Measurements from ENCODE around the gene TJP1. TPM values are rescaled to one million over a fixed set of nuclear protein-coding genes. Genes with fewer than 3 reads are reported as not detected.
"Not testable (repeated sequence)": the region's sequence is repeated elsewhere in the genome, so short reads cannot be mapped to it uniquely, and the experiment has no call there.

Gene TJP1
- polyA plus RNA-seq, 5 donors = 76.5 to 119 (median 114) TPM

DNA sequence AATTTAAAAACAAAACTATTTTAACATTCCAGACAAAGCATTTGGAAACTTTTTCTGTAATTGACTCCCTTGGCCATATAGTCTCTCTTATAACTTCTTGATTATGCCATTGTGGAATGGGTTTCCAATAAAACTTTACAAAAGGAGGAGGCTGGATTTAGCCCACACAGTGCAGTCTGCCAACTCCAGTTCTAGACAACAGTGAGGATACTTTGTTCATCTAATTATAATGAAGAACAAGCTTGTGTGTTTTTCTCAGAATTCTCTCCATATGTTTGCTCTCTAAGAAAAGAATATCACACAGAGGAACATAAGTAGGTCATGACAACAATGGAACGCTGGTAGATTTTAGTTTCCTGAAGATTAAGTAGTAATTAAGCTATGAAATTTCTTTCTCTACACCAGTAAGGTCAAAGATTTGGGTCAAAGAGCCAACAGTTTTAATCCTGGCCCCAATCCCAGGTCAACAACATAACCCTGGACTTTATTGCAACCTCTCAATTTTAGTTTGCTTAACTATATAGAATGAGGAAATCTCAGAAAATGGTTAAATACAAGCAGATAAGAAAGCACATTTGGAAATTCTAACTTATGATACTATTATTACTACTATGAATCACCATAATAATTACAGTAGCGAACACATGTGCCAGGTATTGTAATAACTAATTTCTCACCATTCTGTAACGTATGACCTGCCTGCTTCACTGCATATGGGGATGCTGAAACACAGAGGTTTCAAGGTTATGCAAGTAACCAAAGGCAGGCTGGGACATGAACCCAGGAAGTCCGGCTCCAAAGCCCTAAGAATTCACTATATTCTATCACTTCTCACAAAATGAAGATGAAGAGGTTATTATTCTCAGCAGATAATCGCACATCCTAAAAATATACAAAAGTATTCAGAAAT, 65.7 kb downstream of the TJP1 start:
- DNase-seq = peak; percentile 16 to 24

DNA sequence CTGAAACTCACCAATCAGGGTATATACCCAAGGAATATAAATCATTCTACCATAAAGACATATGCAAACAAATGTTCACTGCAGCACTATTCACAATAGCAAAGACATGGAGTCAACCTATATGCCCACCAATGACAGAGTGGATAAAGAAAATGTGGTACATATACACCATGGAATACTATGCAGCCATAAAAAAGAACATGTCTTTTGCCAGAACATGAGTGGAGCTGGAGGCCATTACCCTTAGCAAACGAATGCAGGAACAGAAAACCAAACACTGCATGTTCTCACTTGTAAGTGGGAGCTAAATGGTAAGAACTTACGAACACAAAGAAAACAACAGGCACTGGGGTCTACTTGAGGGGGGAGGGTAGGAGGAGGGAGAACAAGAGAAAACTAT, 68.3 kb downstream of the TJP1 start:
- not testable (repeated sequence) for DNase-seq

DNA sequence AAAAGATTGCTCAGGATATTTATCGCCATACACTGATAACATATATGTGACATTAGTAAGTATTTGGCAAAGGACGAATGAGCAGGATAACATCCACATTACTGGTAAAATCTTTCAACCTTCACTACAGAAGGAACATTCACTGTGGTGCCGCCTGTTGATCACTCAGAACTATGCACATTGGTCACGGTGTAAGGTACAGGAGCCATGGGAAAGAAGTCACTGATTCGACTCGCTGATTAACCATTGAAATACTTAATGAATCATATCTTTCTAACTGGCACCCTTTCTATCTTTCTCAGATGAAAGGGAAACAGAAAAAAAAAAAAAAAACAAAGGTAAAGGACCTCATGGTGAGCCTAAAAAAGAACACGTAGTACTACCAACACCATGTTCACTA, 68.8 kb downstream of the TJP1 start:
- no peak for DNase-seq

DNA sequence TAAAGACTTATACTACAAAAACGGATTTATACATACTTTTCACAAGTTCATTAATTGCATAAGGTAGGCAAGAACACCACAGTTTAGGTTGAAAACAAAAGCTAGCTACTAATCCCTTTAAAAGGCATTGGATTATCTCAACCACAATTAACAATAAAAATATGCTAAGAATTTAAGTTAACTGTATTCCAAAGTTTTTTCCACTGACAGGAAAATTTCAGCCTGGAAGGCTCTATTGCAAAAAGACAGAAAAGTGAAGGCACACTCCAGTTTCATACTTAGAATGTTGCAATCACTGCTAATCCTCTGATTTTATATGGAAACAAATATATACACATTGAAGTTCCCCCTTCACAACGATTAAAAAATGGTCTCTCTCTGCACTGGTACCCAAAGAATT, 71.5 kb downstream of the TJP1 start:
- DNase-seq = no peak

DNA sequence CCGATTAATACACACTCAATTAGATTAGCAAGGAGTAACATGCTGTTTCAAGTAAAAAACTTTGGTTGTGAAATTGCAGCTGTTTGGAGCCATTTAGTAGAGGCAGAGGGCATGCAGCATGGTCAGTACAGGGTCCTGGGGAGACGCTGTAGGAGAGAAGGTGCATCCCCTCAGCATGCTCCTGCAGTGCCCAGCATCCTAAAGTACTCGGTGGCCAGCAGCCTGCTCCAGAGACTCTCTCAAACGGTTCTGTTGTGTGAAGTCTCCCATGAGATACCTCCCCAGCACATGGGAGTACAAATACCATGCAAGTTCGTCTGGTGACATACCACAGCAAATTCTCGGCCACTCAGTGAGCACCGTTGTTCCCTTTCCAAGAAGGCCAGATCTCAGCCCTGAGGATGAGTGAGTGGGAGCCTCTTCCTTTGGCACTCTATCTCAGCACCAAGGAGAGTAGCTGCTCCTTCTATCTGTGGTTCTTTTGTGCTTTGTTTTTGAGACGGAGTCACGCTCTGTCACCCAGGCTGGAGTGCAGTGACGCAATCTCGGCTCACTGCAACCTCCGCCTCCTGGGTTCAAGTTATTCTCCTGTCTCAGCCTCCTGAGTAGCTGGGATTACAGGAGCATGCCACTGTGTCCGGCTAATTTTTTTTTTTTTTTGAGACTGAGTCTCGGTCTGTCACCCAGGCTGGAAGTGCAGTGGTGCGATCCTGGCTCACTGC, 72.7 kb downstream of the TJP1 start:
- no peak for DNase-seq

DNA sequence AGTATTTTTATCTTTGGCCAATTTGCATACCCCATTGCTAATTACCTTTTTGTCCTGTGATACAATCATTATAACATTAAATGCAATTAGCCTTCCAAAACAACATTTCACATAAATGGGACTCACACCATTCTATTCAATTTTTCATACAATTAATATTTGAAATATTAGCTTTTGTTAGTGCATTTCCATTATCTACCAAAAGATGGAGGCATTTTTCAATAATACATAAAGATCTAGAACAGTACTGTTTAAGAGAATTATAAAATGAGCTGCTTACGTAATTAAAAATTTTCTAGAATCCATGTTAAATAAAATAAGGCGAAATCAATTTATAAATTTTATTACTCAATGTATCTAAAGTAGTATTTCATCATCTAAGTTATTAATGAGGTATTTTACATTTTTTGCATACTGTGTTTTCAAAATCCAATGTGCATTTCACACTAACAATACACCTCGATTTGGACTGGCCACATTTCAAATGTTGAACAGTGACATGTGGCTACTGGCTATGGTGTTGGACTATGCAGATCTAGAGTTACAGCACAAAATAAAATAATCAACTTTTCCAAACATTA, 74.3 kb downstream of the TJP1 start:
- DNase-seq = no peak

DNA sequence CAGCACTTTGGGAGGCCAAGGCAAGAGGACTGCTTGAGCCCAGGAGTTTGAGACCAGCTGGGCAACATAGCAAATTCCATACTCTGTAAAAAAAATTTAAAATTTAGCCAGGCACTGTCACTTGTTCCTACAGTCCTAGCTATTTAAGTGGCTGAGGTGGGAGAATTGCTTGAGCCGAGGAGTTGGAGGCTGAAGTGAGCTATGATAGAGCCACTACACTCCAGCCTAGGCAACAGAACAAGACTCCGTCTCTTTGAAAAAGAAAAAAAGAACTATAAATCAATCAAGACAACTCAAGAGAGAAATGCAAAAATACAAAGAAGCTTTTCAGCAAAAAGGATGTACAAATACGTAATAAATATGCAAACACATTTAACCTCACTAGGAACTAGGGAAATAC, 78.8 kb downstream of the TJP1 start:
- DNase-seq = no peak

DNA sequence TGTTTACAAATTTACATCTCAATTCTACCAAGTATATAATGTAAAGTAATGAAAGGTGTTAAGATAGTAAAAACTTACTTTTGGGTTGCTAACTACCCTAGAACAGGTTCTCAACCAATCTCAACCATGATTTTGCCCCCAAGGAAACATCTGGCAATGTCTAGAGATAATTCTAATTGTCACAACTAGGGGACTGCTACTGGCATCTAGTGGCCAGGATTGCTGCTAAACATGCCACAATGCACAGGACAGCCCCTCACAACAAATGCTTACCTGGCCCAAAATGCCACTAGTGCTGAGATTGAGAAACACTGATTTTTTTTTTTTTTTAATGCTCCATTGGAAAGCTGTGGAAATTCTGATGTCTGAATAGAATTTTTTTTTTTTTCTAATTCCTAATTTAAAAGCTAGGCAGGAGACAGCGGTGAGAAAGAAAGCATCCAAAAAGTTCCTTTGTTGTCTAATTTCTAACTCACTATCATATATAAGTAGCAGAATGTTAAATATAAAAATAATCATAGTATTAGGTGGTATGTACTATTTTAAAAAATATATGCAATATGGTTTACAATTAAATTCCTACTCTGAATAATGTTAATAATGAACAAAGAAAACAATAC, 81.5 kb downstream of the TJP1 start:
- no peak for DNase-seq

DNA sequence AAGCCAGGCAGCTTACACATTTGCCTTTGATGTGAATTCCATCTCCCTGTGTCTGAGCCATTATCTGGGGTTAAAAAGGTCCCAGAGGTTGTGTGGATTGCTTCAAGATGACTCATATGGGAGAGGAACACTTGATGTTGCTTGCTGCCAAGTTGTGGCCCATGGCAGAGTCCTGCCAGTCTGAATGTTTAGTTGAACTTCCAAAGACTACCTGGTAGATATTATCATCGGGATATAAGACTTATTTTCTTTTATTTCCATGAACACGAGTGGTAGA, 85.6 kb downstream of the TJP1 start:
- DNase-seq = no peak

DNA sequence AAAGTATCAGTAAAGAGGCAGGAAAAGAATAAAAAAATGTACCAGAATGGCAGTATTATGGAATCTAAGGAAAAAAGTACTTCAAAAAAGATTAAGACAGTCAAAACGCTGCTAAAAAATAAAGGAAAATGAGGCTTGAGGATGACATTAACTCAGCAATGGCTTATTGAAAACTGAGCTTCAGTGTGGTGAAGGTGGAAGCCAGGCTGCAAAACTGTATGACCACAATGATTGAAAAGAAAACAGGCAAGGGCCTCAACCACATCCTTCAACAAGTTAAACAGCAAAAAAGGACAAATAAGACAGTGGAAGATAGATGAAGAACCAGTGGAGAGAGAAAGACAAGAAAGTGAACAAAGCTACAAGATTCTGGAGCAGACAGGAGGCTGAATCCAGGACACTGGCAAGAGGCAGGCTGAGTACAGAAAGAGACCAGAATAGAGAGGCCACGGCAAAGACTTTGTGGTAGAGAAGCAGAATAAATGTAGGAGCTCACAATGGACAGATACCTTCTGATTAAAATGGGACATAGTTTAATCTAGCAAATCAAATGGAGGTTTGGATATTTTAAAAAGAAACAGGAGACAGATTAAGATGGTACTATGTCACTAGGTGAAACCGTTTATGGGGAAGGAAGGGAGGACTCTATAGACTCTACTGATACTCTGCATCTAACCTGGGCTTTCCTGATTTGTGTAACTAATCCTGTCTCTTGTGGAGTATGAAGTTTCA, 86.1 kb downstream of the TJP1 start:
- DNase-seq = no peak

DNA sequence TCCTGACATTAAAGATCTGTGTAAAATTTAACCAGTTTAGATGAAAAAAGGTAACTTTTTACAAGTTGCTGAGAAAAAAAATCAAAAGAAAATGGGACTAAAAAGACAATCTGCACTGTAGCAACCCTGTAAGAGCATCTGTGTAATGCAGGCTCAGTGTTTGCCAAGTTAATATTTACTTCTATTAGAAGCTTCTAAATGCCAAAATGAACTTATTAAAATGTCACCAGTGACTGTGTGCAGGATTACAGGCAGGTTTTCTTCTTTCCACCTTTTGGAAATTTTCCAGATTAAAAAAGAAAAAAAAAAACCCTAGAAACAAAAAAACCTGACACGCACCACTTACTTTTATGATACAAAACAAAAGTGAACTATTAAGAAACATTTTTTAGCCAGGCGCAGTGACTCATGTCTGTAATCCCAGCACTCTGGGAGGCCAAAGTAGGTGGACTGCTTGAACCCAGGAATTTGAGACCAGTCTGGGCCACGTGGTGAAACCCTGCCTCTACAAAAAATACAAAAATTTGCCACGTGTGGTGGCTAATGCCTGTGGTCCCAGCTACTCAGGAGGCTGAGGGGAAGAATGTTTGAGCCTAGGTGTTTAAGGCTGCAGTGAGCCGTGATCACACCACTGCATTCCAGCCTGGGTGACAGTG, 87.2 kb downstream of the TJP1 start:
- no peak for DNase-seq

DNA sequence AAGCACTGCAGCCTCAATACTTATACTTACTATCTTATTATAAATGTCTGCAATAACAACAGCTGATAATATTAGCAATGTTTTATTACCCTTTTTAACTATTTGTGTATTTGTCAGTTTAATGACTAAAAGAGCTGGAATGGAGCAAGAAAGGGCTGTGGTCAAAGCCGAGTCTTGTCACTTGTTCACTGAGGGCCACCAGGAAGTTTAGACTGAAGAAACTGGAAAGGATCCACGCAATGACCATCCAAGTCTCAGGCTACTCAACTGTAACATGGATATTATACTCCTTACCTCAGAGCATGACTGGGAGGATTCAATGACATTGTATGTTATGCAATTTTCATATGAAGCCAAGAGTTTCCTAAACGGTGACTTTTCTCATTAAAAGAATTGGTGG, 90.4 kb downstream of the TJP1 start:
- no peak for DNase-seq

DNA sequence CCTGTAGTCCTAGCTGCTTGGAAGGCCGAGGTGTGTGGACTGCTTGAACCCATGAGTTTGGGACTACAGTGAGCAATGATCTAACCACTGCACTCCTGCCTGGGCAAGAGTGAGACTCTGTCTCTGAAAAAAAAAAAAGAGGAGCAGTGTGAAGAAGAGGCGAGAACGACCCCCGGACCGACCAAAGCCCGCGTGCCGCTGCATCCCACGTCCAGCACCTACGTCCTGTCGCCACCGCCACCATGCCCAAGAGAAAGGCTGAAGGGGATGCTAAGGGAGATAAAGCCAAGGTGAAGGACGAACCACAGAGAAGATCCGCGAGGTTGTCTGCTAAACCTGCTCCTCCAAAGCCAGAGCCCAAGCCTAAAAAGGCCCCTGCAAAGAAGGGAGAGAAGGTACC, 91.8 kb downstream of the TJP1 start:
- DNase-seq = not testable (repeated sequence)

DNA sequence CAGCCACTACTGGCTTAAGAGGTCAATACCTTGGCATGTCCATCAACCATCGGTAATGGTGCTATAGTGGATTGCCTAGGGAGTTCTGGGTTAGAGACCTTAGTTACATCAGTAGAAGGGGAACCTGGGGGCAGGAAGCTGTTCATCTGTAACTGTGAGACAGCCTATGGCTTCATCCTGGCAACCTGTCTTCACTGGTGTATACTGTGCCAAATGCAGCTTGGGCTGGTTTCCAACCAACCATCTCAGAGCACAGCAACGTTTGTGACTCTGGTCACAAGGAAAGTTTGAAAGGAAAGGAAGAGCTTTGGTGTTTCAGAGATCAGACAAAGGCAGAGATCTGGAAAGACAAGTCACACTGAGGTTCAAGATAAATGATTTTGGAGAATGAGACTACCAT, 93.8 kb downstream of the TJP1 start:
- DNase-seq = no peak

DNA sequence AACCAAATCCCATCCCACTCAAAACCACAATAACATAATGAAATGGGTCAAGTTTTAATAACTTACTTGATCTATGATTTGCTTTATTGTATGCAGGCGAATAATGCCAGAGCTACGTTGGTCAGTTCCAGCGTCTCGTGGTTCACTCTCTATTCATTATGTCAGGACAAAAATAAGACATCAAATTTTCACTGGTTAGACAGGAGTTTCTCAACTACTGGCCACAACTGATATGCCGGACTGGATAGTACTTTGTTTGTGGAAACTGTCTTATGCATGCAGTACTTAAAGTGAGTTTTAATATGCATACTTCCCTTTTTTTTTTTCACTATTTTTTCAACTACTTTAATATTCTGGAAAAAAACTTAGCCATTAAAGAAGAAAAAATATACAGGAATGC, 94.4 kb downstream of the TJP1 start:
- no peak for DNase-seq

DNA sequence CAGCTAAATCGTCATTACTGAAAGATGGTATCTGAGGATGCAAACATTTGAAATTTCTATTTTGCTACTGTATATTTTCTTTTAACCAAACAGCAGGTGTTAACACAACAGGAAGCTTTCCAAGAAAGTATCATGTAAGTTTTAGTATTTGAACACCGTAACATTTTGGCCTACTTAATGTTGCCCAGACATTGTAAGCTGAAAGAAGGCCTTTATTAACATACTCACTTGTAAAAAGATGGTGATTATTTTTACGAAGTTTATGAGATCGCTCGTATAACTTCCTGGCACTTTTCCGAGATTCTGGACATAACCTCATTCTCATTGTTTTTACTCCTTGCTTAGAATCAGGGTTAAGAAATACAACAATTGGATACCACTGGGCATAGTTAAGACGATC, 95.7 kb downstream of the TJP1 start:
- no peak for DNase-seq

DNA sequence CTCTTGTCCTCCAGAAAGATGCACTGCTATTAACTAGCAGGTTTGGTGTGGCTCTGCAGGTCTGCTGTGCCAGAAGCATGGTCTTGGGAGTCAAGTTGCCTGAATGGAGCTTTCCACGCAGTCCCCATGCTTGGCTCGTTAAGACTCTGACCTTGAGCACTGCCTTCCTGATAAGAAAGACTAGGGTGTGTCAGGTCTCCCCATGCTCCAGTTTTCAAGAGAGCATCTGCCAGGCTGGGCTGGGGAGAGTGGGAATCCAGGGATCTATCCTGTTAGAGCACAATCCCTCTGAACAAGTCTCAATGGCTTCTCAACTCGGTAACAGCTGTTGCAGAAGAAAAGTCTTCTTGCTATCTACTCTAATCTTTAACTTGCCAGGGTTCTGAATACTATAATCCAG, 98.2 kb downstream of the TJP1 start:
- no peak for DNase-seq

DNA sequence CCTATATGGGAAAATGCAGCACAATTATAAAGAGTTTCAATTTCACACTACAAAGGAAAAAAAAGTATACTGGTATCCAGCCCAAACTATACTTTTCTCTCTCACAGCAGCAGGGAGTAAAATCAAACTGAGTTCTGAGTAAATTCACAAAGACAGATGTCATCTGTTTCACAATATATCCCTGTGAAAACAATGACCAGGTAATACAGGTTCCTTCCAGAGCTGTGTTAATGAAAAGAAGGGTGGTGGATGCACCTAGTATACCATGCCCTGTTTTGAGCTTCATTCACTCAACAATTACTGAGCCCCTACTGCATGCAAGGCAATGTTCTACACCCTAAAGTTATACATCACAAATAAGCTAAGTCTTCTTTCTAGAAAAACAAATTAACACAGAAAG, 108.5 kb downstream of the TJP1 start:
- DNase-seq = no peak

DNA sequence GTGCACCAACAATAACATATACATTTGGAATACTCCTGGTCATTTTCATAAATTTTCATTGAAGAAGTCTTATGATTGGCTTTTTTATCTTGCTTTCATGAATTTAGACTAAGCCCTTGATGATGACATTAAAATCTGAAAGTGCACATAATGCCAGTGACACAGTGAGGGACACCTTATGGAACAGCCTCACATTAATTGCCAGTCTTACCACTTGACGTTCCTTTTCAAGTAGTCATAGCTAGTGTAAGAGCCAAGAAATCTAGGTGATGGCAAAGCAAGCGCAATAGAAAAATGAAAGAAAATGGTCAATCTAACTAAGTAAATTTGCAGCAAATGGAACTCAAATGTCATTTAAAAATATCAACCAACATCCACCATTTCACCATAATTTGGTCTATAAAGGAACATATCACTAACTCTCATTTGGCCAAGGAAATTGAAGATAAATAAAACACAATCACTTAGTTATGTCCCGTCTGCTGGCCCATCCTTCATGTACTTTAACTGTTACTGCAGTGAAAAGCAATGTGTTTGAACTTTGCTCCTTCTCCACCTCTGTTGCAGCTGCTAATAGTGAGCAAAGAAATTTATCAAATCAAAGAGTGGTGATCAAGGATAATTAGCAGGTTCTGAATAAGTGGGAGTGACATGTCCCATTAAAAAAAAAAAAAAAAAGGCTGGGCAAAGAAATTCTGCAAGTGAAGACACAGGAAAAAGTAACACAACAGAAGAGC, 110.0 kb downstream of the TJP1 start:
- no peak for DNase-seq

DNA sequence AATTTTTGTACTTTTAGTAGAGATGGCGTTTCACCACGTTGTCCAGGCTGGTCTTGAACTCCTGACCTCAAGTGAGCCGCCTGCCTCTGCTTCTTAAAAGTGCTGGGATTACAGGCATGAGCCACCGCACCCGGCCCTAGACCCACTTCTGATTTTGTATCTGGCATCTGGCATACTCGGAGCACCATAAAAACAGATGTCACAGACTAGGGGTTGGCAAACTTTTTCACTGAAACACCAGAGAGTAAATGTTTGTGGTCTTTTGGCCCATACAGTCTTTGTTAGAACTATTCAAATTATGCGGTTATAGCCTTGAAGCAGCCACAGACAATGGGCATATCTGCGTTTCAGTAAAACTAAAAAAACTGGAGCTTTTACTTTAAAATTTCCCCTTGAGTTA, 110.7 kb downstream of the TJP1 start:
- DNase-seq = no peak

DNA sequence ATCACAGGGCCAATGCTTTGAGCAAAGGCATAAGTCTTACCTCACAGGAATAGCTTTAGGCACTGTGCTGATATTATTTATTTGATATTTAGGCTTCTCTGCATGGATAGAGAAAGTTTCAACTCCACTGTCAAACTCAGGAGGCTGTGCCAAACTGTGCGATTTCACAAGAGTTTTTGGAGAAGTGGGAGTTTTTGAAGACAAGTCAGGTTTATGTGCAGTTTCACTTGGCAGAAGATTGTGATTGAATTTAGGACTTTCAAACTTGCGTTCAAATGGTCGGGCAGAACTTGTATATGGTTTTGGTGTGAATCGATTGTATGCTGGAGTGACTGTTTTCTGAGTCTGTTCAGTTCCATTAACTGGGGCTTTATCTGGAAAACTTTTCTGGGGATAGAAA, 113.7 kb downstream of the TJP1 start:
- DNase-seq = peak in 1 of 2 donors; percentile 11

Measured in right lung (tissue), 5 donors.